GM18951 (cell line): ENCODE measurements around the gene CIROP.

Experiments
- POLR2A ChIP-seq: IDR thresholded peaks from 4 replicates; pipeline ENCODE4 v1.6.1; 2011; ENCODE audit warnings: mild to moderate bottlenecking; ENCODE audit not compliant: insufficient read length, insufficient read depth; ENCODE audit errors: extremely low read depth
- in situ Hi-C: fragments of 300-500 bp; cut with MboI; formaldehyde crosslinking; loops from one replicate; pipeline ENCODE4 v1.12.0; 2022; ENCODE audit warnings: low sequenced_read_pairs, mixed read lengths, inconsistent platforms; ENCODE audit not compliant: unreplicated experiment

Gene CIROP

DNA sequence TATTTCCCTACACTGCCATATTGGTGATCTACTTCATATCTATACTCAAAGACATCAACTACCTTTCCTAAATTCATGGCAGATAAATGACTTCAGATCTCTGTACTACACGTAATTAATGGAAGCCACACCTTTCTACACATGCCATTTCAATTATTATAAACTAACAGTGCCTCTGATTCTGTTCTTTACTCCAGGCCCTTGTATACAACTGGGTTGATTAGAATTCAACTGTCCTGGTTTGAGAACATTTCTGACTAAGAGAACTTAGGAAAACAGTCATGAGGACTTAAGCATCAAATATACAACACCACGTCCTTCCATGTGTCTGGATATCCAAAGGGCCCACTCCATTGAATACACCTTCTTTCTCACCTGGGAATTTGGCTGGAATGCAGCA is 11.7 kb downstream of the CIROP start:
- in situ Hi-C loops = no loop called here
- TF ChIP-seq POLR2A = no peak

DNA sequence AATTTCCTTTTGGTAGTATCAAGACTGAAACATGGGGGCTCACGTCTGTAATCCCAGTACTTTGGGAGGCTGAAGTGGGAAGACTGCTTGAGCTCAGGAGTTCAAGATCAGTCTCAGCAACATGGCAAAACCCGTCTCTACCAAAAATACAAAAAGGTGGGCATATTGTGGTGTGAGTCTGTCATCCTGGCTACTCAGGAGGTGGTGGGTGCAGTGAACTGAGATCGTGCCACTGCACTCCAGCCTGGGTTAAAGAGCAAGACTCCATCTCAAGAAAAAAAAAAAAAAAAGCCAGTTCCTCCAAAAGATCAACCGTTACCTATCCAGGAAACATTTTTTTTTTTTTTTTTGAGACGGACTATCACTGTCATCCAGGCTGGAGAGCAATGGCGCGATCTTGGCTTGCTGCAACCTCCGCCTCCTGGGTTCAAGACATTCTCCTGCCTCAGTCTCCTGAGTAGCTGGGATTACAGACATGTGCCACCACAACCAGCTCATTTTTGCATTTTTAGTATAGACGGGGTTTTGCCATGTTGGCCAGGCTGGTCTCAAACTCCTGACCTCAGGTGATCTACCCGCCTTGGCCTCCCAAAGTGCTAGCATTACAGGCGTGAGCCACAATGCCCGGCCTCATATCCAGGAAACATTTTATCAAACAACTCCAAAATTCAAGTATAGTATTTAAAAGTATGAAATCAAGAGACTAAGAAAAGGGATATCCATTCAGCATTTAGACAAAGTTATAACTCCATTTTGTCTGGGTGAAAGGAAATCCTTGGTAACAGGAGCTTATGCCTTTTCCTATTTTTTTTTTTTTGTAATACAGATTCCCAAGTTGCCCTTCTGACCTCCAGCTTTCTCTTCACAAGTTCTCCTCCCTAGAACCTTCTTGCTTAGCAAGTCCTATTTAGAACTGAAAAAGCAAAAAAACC is 13.2 kb downstream of the CIROP start:
- TF ChIP-seq POLR2A = no peak
- in situ Hi-C loops = no loop called here

- no peak for TF ChIP-seq POLR2A
- in situ Hi-C loops = no loop called here
Measured at GRCh38 chr14:23090254-23090636, 14.5 kb downstream of the CIROP start.

DNA sequence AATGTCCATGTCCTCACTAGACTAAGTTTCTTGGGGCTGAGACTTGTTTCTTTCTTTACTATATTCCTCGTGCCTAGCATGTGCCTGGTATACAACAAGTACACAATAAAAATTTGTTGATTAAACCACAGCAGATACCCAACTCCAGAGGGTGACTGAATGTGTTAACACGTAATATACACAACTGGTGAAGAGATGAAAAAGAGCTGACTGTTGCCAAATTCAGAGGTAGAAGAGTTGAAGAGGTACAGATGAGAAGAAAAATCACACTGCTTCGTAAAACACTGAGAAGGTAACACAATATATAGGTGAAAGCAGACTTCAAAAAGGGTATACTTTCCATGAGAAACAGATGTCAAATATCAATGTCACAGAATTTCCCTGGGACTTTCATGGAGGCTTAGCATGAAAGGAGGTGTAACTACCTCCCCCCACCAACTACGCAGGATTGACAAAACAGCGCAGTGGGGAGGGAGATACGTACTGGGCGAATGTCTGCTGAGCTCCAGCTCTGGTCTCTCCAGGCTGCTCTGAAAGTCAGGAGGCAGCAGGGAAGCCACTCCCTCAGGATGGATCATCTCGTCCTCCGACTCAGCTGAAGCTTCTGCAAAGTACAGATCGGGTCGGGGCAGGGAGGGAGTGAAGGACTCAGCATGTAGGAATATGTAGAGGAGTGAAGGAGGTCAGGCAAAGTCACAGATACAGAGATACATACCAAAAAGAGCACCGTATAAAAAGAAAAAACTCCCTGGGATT is 15.1 kb downstream of the CIROP start:
- in situ Hi-C loops = no loop called here
- TF ChIP-seq POLR2A = no peak

DNA sequence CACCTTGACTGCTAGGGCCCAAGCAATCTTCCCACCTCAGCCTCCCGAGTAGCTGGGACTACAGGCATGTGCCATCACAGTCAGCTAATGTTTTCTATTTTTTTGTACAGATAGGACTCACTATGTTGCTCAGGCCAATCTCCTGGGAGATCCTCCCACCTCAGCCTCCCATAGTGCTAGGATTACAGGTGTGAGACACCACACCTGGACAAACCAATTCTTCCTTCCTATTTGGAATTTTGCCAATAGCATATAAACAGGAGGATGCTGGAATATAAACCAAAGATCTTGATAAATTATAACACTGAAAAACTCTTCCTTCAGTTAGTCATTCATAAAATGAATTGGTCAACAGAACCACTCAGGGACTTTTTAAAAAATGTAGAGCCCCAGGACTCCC is 18.2 kb downstream of the CIROP start:
- TF ChIP-seq POLR2A = no peak
- in situ Hi-C loops = no loop called here

GRCh38 chr14:23085458-23085857 is 19.3 kb downstream of the CIROP start:
- TF ChIP-seq POLR2A = no peak
- in situ Hi-C loops = no loop called here

GRCh38 chr14:23080474-23080873 is 24.3 kb downstream of the CIROP start:
- in situ Hi-C loops = no loop called here

GRCh38 chr14:23079716-23080115 is 25.1 kb downstream of the CIROP start:
- in situ Hi-C loops = no loop called here
- no peak for TF ChIP-seq POLR2A

More at GRCh38 chr14:23080474-23080873, 24.3 kb downstream of the CIROP start:
- no peak for TF ChIP-seq POLR2A

DNA sequence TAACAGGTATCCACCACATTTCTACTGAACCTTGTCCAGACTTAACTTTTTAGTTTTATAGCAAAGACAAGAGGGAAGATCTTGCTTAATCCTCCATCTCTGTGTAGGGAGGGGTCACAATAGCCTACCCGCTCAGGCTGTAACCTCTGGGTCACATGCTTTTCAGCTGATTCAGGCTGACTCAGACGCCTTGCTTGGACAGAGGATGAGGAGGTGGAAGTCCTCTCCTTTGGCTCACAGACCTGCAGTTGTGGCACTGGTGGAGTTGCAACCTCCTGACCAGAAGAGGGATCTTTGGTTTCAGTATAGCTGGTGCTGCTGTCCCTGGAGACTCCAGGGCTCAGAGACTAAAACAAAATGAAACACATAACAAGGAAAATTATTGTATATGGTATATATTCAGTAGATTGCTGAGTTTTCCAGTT is 26.1 kb downstream of the CIROP start:
- no peak for TF ChIP-seq POLR2A
- in situ Hi-C loops = no loop called here

DNA sequence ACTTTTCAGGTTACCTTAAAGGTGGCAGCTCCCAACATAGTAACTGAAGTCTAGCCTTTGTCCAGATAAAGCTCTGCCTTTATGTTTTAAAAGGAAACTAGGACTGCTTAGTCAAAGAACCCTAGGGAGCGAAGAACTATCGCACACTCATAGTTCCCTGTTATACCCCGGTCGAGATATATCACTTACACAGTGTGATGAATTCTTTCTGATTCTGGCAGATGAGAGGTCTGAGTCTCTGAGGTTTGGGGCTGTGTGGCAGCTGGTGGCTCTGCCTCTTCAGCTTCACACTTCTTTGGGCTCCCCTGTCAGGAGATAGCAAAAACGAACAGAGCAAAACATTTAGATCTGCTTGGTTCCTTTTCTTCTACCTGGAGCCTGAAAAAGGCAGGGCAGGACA is 26.8 kb downstream of the CIROP start:
- in situ Hi-C loops = no loop called here
- TF ChIP-seq POLR2A = no peak

GRCh38 chr14:23076785-23077408 is 27.9 kb downstream of the CIROP start:
- in situ Hi-C loops = no loop called here
- TF ChIP-seq POLR2A = no peak

DNA sequence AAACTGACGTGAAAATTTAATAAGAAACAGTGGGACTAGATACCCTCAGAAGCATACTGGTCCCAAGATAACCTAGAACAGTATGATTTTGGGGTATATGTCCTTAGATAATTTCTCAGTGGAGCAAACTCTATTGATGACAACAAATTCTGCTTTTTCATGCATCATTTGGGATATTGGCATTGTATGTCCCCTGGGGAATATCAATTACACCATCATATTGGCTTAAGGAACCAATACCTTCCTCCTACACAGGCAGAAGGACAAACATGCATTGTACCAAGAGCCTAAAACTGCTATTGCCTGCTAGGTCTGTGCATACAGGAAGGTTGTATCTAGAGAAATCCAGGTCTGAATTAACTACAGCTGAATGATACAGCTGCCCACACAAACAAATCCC is 29.9 kb downstream of the CIROP start:
- no peak for TF ChIP-seq POLR2A
- in situ Hi-C loops = loop anchor here (25.0 kb wide), 1 partner anchor 513 kb away; no protein-coding TSS in a partner anchor

DNA sequence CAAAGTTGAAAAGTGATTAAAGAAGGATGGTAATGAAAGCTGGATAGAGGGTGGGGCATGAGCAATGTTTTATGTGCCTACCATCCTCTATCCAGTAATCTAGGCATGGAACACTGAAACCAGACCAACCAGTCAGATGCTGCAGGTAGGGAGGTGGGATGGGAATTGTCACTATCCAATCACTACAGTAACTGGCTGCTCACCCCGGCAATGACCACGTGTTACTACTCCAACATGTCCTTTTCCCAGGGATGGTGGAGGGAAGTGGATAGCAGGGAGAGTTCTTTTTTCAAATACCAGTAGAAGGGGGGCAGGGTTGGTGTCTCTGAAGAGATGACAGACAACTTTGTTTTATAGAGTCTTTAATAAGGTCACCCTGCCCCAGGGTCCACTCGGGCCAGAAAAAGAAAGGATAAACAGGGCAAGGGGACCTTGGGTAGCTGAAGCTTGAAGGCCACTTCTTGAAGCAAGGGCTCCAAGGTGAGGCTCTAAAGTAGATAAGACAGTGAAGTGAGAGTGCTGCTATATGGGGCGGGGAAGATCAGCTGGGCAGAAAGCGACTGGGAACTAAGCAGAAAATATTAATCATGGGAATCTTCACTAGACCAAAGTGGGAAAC is 32.8 kb downstream of the CIROP start:
- TF ChIP-seq POLR2A = no peak
- in situ Hi-C loops = loop anchor here (25.0 kb wide), 1 partner anchor 510 kb away; no protein-coding TSS in a partner anchor
